Erythroblast (primary cell): ENCODE data around the gene SLC26A1.

Experiments used
- GATA1 ChIP-seq: IDR thresholded peaks from 2 replicates; pipeline ENCODE4 v1.6.1; 2011; ENCODE audit warnings: low read depth, mild to moderate bottlenecking, control low read depth, low read length, moderate library complexity
- POLR2A ChIP-seq: IDR thresholded peaks from 2 replicates; pipeline ENCODE4 v1.6.1; 2011; ENCODE audit warnings: mild to moderate bottlenecking, low read length

GRCh38 chr4:967113-968104, 25.8 kb downstream of the SLC26A1 start:
- TF ChIP-seq POLR2A (no peak), GATA1 (no peak)
